ENCODE data around the gene LEMD2. TPM values are rescaled to one million over a fixed set of nuclear protein-coding genes. Genes with fewer than 3 reads are reported as not detected.

LEMD2 gene
- total RNA-seq, 1 donor from 2014 or later = 78.0 TPM

GRCh38 chr6:33819021-33819420 lies 30.1 kb upstream of the LEMD2 start:
- TF ChIP-seq, protein P1, sequence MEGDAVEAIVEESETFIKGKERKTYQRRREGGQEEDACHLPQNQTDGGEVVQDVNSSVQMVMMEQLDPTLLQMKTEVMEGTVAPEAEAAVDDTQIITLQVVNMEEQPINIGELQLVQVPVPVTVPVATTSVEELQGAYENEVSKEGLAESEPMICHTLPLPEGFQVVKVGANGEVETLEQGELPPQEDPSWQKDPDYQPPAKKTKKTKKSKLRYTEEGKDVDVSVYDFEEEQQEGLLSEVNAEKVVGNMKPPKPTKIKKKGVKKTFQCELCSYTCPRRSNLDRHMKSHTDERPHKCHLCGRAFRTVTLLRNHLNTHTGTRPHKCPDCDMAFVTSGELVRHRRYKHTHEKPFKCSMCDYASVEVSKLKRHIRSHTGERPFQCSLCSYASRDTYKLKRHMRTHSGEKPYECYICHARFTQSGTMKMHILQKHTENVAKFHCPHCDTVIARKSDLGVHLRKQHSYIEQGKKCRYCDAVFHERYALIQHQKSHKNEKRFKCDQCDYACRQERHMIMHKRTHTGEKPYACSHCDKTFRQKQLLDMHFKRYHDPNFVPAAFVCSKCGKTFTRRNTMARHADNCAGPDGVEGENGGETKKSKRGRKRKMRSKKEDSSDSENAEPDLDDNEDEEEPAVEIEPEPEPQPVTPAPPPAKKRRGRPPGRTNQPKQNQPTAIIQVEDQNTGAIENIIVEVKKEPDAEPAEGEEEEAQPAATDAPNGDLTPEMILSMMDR (IDR thresholded peaks at IDR 0.05; ENCODE audit: insufficient read depth, low read length, poor library complexity, severe bottlenecking) = no peak
- Histone ChIP-seq H3K4me3 (ENCODE audit: low read depth, low read length) (no peak overlapping the region), H3K27me3 (ENCODE audit: control insufficient read depth, insufficient read depth, low read length) (peaks cover 29% of the 10 kb centered on the region), H3K36me3 (ENCODE audit: control insufficient read depth, insufficient read depth, low read length) (no peaks in the 10 kb centered on the region)
- DNase-seq (ENCODE audit: low read depth) = no peak

DNA sequence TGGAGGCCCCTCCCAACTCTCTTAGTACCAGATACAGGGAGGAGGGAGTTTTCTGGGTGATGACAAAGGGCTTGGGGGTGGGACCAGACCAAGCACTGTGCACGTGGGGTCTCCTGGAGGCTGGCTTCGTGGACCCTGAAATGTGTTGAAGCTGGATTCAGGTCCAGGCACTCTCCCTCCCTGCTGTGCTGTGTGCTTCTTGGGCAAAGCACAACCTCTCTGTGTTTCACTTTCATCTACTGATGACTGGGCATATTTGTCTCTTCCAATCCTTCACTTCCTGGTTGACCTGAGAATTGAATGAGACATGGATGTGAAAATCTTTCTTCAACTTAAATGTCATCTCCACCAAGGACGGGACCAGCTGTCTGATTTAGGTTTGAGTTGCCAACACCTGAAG lies 29.4 kb upstream of the LEMD2 start:
- Histone ChIP-seq H3K4me3 (ENCODE audit: low read depth, low read length) (no peak overlapping the region), H3K36me3 (ENCODE audit: control insufficient read depth, insufficient read depth, low read length) (no peaks in the 10 kb centered on the region), H3K27me3 (ENCODE audit: control insufficient read depth, insufficient read depth, low read length) (peaks cover 34% of the 10 kb centered on the region)
- TF ChIP-seq, protein P1 (IDR thresholded peaks at IDR 0.05; ENCODE audit: insufficient read depth, low read length, poor library complexity, severe bottlenecking) = no peak
- DNase-seq (ENCODE audit: low read depth) = no peak

DNA sequence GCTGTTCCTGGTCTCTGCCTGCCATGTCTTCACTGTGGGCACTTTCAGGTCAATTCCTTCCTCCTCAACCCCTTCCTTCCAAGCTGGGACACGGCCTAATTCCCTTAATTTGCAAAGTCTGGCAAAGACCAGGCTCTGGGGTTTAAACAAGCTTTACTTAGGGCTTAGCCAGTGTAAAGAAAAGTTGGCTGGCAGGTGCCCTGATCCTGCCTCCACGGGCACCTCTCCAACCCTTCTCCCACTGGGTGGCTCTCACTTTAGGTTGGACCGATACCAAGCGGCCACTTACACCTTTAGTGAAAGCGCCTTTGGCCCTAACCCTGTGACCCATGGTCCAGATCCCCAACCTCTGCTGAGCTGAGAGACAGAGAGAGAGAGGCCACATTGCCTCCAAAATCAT lies 28.6 kb upstream of the LEMD2 start:
- DNase-seq (ENCODE audit: low read depth) = no peak
- Histone ChIP-seq H3K36me3 (ENCODE audit: control insufficient read depth, insufficient read depth, low read length) (no peaks in the 10 kb centered on the region), H3K27me3 (ENCODE audit: control insufficient read depth, insufficient read depth, low read length) (peaks cover 37% of the 10 kb centered on the region), H3K4me3 (ENCODE audit: low read depth, low read length) (no peak overlapping the region)
- TF ChIP-seq, protein P1 (IDR thresholded peaks at IDR 0.05; ENCODE audit: insufficient read depth, low read length, poor library complexity, severe bottlenecking) = no peak

GRCh38 chr6:33816911-33817310 lies 28.0 kb upstream of the LEMD2 start:
- H3K36me3 ChIP-seq (ENCODE audit: control insufficient read depth, insufficient read depth, low read length) = no peaks in the 10 kb centered on the region
- peaks cover 37% of the 10 kb centered on the region for H3K27me3 ChIP-seq (ENCODE audit: control insufficient read depth, insufficient read depth, low read length)
- no peak for DNase-seq (ENCODE audit: low read depth)
- no peak overlapping the region for H3K4me3 ChIP-seq (ENCODE audit: low read depth, low read length)
- TF ChIP-seq, protein P1 (IDR thresholded peaks at IDR 0.05; ENCODE audit: insufficient read depth, low read length, poor library complexity, severe bottlenecking) = no peak

GRCh38 chr6:33815854-33816253 lies 26.9 kb upstream of the LEMD2 start:
- DNase-seq (ENCODE audit: low read depth) = no peak
- Histone ChIP-seq H3K27me3 (ENCODE audit: control insufficient read depth, insufficient read depth, low read length) (peaks cover 31% of the 10 kb centered on the region), H3K36me3 (ENCODE audit: control insufficient read depth, insufficient read depth, low read length) (no peaks in the 10 kb centered on the region), H3K4me3 (ENCODE audit: low read depth, low read length) (no peak overlapping the region)
- TF ChIP-seq, protein P1 (IDR thresholded peaks at IDR 0.05; ENCODE audit: insufficient read depth, low read length, poor library complexity, severe bottlenecking) = no peak
